Stimulated activated CD4-positive, alpha-beta T cell treated with anti-CD3 and anti-CD28 coated beads, TNF-alpha, amount 100 ng/mL, for 24 hours (primary cell): ENCODE measurements around the gene SHBG.

Source experiments
- DNase-seq, 3 experiments: peaks; one replicate each; pipeline ENCODE4 v3.0.0-alpha.2; 2020; ENCODE audit warnings: low read depth in 3 of 3

Gene SHBG

DNA sequence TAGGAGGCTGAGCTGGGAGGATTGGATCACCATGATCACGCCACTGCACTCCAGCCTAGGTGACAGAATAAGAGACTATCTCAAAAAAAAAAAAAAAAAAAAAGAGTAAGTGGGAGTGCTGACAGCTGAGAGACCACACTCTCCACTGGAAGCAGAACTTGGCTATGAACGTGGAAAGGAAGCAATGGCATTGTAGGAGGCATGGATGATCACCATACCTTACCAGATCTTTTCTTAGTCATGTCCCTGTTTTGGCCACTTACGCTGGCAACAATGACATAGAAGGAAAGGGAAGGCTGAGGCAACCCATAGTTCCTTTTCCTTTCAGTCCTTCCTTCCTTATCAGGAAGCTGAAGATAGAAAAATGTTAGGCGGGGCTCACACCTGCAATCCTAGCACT is 17.1 kb downstream of the SHBG start:
- no peak for DNase-seq

DNA sequence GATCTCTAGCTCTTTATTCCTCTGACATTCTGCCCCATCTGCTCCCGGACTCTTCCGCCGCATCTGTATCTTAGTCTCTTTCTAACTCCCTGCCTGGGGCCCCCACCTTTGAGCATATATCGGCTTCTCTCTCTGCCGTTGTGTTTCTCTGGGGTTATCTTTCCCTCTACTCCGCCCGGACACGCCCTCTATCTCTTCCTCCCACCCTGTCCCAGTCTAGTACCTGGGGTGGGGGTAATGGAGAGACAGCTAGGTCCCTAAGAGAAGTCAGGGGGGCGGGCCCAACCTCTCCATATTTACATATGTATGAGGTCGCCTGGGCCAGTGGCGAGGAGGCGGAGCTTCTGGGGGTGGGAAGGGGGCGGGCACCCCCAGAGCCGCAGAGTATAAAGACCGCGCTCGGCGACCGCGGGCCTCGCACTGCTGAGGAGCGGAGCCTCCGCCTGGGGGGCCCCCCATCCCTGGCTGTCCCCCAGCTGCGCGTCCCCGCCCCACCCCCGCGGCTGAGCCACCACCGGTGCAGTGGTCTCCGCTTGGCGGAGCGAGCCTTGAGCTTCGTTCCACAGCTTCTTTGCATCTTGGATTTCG is 20.7 kb downstream of the SHBG start, which contains the start of gene ATP1B2:
TSS of gene ATP1B2 (plus strand) at position 418 of the 588 bp plus-strand sequence. CDS start 593 bp downstream, outside the sequence.
- DNase-seq: peak; percentile 38 to 71 (median 45)

DNA sequence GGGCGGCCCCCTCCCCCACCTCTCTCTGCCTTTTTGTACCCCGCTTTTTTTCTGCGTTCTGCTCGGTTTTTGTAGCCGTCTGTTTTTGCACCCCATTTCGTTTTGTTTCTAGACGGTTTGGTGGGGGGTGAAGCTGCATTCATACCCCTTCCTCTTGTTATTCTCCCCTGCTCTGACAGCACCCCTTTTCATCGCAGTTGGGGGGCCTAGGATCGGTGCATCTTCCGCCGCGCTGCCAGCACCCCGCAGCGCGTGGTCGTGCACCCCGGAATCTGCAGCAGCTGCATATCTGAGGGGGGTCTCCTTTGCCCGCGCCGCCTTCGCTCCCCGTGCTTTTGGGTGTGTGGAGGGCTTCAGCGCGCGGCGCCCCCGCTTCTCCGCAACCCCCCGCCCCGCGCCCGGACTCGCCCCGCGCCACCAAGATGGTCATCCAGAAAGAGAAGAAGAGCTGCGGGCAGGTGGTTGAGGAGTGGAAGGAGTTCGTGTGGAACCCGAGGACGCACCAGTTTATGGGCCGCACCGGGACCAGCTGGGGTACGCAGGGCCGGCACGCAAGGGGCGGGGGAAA is 21.2 kb downstream of the SHBG start:
- no peak for DNase-seq

DNA sequence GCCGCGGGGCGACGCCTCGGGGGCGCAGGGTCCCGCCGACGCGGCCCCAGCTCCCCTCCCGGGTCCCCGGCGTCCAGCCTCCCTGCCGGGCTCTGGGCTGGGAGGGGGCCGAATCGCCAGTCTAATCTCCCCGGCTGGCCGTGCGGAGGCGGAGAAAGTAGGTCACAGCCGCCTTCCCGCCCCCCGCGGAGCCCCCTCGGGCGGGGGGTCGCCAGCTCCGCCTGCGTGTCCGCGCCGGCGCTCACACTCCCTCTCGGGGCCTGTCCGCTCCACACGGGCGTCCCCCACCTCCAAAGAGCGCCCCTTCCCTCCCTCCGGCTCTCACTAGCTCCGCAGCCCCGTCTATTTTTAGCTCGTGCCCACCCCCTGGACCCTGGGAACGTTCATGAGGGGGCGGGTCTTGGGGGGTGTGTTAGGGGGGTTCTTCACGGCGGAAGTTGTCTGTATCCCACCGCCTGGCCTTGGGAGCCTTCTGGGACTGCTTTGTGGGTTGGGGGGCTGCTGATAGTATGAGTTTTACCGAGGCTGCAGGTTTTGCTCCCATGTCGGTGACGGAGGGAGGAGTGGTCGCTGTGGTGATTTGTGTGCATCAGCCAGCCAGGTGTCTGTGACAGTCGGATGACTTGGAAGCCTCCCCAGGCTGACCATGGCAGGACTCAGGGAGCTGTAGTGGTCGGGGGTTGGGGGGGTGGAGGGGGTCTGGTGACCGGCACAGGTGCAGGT is 21.9 kb downstream of the SHBG start:
- no peak for DNase-seq

DNA sequence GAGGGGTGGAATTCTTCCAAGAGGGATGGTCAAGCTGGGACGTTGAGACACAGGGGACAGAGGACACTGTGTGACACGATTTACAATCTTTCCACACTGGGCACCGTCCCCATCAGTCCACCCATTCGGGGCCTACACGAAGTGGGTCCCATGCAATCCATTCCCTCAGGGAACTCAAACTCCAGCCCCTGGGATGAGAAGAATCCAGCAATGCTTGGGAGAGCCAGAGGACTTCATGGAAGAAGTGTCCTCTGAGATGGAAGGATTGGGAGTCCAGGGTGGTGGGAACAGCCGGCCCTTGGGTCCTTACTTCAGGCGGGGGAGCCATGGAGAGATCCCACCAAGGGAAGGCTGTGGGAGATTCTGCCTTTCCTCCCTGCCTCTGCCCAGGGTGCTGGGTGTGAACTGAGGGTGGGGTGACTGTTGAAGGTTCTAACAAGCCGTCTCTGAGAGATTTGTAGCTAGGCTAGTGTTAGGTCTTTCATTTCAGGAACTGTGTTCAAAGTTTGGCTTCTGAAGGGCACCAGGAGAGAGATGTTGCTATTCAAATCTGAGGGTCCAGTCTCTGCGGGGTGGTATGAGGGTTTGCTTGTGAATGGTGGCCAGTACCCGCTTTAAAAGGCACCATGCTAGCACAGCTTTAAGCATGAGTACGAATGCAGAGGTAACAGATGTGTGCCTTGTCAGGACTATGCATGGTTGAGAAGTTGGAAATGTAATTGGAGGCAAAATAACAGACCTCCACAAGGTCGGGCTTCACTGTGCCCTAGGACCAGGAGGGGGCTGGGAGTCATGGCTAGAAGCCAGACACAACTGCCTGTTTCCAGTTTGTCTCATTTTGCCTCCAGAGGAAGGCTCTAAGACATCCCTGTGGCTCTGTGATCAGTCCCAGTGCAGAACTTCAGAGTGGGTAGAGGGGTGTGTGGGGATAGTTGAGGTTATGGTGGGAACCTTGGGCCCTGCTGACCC is 22.7 kb downstream of the SHBG start:
- DNase-seq: no peak

DNA sequence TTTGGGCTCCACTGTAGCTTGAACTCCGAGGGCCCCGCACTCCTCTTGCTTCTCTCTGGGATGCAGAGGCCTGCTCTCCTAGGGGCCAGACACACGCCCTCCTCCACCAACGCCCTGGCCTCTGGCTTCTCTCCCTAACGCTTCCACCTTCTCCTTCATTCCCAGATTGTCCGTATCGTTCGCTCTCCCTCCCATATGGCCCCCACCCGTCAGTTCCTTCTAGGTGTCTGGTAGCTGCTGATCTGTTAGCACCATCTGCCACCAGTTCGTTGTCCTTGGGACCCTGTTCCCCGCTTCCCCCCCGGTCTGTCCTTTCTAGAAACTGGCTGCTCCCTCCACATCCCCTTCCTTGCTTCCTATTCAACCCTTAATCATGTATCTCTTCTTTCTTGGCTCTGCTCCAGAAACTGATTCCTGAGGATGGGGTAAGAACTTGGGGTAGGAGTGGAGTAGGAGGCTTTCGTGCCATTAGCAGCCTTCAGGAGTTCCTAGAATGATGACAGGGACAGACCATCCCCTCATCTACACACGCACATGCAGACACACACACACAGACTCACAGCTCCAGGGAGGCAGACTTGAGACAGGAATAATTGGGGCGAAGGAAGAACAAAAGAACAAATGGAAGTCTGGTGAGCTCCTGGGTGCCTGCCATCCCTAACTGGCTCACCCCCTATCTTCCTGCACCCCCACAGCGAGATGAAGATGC is 25.1 kb downstream of the SHBG start:
- no peak for DNase-seq

DNA sequence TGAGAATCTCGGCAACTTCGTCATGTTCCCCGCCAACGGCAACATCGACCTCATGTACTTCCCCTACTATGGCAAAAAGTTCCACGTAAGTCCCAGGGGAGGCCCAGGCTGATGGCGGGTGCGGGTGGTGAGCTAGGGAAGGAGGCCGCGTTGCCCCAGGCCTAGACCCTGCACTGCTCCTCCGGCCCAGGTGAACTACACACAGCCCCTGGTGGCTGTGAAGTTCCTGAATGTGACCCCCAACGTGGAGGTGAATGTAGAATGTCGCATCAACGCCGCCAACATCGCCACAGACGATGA is 25.6 kb downstream of the SHBG start:
- no peak for DNase-seq

DNA sequence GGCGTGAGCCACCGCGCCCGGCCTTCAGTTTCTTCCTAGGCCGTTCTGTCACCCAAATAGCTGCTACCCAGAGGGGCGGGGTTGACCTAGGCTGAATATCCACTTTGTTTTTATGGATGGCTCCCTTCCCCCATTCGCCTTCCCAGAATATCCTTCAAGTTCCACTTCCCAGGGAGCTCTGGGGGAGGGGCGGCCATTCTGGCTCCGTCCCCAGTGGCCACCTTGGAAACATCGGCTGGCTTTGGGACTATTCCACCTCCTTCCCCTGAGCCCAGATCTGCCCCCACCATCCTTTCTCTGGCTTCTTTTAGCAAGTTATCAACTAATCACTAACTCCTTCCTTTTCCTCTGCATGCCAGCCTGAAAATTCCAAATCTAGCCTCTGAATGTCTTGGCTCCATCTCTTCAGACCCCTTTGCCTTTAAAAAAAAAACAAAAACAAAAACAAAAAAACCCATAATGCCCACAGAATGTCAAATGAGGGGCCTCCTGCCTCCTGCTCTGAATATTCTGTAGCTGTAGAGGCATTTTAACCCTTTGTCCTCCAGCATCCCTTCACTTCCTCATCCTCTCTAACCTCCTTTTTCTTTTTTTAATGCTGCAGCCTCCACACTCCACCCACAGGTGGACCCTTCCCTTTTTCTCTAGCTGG is 27.1 kb downstream of the SHBG start:
- DNase-seq: no peak

DNA sequence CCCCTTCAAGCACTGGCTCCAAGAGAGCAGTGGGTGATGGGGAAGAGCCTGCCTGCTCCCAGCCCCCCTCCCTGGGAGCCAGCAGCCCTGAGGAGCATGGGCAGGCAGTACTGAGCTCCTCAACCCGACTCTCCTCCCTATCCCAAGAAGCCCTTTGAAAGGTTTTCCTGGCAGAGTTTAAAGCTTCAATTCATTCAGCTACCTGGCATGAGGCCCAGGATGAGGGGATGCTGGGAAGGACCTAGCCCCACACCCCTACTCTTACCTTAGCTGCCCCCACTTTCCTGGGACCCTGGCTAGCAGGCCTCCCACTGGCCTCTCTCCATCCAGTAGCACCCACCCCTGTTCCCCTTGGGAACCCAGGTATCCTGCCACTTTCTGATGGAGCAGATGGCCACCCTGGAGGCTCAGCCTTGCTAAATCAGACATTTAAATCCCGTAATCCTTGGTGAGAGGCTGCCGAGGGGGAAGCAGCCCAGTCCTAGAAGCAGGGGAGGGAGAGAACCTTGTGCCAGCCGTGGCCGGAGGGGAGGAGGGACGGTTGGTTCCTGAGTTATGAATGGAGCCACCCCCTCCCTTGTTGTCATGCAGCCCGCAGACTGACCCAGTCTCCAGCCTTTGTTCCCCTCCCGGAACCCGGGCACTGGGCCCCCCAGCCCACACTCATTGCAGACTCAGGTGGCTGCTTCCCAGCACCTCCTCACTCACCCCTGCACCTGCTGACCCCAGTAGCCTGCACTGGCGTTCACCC is 37.9 kb downstream of the SHBG start:
- no peak for DNase-seq

DNA sequence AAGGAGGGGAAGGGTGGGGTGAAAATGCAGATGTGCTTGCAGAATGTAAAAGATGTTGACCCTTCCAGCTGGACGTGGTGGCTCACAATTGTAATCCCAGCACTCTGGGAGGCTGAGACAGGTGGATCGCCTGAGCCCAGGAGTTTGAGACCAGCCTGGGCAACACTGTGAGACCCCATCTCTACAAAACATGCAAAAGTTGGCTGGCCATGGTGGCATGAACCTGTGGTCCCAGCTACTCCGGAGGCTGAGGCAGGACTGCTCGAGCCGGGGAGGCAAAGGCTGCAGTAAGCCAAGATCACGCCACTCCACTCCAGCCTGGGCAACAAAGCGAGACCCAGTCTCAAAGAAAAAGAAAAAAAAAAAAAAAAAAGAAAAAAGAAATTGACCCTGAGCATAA is 38.5 kb downstream of the SHBG start:
- DNase-seq: no peak

DNA sequence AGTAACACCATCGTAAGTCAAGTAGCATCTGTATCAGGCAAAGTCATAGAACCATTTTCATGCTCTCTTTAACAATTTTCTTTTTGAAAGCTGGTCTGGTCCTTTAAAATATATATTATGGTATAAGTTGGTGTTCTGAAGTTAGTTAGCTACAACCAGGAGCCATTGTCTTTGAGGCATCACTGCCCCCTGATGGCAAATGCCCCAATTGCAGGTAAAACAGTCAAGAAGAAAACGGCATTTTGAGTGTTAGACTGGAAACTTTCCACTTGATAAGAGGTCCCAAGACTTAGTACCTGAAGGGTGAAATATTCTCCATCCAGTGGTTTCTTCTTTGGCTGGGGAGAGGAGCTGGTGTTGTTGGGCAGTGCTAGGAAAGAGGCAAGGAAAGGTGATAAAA is 43.3 kb downstream of the SHBG start:
- peak in 1 of 3 experiments; percentile 49 for DNase-seq

DNA sequence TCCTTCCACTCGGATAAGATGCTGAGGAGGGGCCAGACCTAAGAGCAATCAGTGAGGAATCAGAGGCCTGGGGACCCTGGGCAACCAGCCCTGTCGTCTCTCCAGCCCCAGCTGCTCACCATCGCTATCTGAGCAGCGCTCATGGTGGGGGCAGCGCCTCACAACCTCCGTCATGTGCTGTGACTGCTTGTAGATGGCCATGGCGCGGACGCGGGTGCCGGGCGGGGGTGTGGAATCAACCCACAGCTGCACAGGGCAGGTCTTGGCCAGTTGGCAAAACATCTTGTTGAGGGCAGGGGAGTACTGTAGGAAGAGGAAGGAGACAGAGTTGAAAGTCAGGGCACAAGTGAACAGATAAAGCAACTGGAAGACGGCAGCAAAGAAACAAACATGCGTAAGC is 45.0 kb downstream of the SHBG start:
- DNase-seq: no peak

DNA sequence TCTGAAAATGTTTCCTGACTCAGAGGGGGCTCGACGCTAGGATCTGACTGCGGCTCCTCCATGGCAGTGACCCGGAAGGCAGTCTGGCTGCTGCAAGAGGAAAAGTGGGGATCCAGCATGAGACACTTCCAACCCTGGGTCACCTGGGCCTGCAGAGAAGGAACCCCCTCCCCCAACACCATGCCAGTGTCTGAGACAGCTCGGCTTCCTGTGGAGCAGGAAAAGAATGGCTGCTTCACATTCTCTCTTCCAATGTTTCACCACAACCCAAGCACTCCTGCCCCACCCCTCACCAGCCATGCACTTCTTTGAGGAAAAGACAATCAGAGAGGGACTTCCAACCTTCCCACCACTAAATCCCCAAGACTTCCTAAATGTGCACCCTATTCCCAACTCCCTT is 46.6 kb downstream of the SHBG start:
- no peak for DNase-seq

DNA sequence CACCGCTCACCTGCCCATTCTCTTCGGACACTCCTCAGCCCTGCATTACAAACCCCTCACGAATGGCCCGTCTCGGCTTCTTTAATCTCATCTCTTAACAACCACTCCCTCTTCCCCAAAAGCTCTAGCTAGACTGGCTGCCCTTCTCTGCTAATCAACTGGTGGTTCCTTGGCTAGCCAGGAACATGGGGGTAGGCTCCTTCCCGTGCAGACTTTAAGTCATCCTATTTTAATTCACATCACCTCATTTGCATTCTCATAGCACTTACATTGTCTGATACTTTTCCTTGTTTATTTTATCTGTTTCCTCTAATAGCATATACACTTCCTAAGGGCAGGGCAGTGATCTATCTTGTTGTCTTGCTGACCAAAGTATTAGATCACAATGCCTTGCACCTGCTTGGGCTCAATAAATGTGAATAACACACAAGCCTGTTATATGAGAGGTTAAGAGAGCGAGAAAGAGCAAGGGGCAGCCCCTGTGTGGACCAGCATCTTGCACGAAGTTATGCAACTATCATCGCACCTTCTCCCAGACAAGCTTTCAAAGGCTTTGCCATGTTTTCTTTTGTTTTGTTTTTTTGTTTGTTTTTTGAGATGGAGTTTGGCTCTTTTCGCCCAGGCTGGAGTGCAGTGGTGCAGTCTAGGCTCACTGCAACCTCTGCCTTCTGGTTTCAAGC is 47.6 kb downstream of the SHBG start:
- no peak for DNase-seq
